DMS153 treated with DMSO at 0.1 percent for 48 hours (cell line): ENCODE results near the gene EEF2KMT.
A peak's percentile ranks its signal among the peaks of the same experiment; 100 is the strongest.
"Not testable (repeated sequence)": the region's sequence is repeated elsewhere in the genome, so short reads cannot be mapped to it uniquely, and the experiment has no call there.

Experiments used
- DNase-seq: peaks from one replicate; lab custom pipeline; 2025; ENCODE audit not compliant: unreplicated experiment; lab: John Stamatoyannopoulos, UW

The EEF2KMT gene, protein sequence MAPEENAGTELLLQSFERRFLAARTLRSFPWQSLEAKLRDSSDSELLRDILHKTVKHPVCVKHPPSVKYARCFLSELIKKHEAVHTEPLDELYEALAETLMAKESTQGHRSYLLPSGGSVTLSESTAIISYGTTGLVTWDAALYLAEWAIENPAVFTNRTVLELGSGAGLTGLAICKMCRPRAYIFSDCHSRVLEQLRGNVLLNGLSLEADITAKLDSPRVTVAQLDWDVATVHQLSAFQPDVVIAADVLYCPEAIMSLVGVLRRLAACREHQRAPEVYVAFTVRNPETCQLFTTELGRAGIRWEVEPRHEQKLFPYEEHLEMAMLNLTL

DNA sequence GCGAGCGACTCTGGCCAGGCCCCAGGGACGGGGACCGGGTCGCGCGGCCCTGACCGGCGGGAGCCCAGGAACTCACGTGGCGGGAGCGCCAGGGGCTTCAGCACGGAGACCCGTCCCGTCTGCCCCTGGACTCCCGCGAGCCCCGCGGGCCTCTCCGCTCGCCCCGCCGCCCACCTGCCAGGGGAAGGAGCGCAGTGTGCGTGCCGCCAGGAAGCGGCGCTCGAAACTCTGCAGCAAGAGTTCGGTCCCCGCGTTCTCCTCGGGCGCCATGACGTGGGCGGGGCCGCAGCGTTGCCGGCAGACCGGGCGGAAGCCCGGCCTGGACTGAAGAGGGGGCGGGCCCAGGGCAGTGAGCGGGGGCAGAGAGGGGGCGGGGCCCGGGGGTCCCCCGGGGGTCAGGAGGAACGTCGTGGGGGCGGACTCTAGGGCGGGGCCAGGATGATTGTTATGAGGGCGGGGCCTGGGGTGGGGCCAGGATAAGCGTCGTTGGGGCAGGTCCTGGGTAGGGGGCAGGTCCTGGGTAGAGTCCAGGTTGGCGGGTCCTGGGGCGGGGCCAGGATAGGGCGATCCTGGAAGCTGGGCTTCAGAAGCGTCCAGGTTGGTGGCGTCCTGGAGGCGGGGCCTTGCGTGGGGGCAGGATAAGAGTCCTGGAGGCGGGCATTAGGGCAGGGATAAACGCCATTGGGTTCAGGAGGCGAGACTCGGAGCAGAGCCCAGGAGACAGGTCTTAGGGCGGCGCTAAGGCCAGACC, at the start of gene EEF2KMT:
TSS of gene EEF2KMT (minus strand) at position 326 of the 751 bp plus-strand sequence. CDS start at position 270, 56 bp downstream.
- DNase-seq, result peak; percentile 96

DNA sequence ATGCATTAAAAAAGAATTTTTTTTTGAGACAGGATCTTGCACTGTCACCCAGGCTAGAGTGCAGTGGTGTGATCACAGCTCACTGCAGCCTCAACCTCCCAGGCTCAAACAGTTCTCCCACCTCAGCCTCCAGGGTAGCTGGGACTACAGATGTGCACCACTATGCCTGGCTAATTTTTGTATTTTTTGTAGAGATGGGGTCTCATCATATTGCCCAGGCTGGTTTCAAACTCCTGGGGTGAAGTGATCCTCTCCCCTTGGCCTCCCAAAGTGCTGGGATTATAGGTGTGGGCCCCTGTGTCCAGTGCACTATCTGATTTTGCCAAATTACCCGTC, 47.0 kb upstream of the EEF2KMT start:
- DNase-seq, result not testable (repeated sequence)

DNA sequence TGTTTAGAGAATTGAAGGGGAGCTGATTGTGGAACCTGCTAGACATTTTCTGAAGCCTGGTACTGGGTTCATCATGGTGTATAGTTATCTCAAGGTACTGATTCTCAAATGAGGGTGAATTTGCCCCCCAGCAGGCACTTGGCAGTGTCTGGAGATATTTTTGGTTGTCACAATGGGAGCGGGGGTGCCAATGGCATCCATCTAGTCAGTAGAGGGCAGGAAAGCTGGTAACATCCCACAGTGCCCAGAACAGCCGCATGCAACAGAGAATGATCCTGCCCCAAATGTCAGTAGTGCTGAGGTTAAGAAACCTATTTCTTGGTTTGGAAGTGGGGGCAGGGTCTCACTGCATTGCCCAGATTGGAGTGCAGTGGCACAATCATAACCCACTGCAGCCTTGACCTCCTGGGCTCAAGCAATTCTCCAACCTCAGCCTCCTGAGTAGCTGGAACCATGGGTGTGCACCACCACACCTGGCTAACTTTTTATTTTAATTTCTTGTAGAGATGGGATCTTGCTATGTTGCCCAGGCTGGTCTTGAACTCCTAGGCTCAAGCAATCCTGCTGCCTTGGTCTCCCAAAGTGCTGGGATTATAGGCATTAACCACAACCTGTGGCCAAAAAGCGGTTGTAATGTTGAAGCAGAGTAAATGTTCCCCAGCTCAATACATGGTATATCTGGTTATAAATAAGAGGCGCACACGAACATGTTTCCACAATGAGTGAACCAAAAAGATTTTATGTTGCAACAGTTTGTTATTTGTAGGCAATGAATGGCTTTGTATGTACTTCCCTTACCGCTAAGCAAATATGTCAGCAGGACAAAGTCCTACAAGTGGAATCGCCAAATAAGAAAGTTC, 46.4 kb upstream of the EEF2KMT start:
- DNase-seq, result no peak

DNA sequence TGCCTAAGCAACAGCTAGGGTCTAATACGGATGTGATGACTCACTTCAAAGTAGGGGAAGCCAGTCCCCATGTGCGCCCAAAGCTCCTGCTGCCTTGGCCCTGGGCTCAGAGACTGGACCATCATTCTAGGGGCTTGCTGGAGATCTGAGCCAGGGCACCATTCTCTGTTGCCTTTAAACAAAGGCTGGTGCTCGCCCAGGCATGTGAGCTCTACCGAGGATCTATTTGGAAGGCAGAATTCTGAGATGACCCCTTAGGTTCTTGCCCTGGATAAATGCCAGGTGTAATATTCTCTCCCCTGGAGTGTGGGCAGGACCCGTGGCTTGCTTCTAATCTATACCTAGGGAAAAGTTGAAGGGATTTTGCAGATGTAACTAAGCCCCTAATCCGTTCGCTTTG, 42.6 kb upstream of the EEF2KMT start:
- not testable (repeated sequence) for DNase-seq

DNA sequence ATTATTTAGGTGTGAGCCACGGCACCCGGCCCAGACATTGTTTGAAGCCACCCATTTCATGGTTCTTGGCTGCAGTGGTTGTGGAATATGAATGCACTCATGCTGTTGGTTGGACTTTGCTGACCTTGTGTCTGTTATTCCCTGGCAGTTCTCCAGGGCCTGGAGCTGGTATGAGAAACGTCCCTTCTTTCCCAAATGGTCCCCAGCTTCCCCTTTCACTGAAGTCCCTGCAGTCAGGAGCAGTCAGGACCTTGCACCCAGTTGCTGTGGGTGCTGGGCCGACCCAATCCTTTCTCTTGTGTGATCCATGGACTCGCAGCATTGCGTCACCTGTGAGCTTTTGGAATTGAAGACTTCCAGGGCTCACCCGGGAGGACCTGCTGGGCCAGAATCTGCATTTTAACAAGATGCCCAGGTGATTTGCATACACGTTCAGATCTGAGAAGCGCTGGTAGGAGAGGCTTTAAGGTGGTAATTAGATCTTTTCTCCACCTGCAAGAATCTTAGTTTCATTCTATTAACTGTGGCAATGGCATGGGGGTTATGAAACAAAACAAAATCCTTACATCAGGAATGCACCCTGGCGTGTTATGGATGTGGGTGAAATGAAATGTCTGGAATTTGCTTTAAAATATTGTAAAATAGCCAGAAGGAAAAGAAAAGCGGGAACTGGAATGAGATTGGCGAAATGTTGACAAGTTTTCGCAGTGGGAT, 37.3 kb upstream of the EEF2KMT start:
- not testable (repeated sequence) for DNase-seq

DNA sequence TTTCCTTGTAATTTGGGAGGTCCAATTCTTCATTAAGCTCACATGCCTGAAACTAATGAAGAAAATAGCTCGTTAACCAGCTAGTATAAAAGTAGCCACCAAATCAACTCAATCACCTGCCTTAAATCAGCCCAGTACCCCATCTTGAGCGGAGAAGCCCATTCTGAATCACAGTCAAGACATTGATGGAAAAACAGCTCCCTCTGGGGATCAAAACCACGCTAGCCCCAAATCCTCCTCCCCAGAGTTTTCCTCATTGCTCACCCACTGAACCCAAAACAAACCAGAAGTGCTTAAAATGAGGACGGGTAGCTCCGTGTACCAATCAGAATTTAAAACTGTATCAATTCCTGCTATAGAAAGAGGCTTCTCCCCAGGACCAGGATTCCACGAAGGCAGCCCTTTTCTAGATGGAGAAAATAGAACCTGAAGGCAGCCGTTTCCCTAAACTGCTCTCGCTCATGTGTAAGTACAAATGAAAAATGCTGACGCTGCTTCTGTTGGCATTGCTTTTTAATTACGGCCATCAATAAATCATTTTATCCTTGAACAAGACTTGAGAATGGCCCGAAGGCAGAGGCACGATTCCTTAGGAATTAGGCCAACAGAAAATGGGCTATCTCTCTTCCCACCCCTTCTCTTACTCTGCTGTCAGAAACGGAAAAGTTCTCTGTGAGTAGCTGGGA, 35.5 kb upstream of the EEF2KMT start:
- DNase-seq, result not testable (repeated sequence)

DNA sequence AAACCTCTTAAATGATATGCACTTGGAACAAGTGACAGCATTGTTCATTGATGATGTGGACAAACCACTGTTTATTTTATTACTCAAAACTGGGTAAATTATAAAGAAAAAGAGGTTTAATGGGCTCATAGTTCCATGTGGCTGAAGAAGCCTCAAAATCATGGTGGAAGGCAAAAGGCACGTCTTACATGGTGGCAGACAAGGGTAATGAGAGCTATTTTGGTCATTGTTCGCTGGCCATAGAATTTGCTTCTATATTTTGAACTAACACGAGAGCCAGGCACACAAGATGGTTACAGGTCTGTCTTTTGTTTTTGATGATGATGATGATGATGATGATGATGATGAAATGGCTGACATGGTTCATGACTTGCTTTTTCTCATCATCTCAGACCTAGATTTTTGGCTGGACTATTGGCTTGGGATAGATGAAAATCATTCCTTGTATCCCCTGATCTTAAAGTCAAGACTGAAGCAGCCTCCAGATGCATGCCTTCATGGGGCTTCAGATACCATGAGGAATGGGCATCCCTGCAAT, 33.9 kb upstream of the EEF2KMT start:
- DNase-seq, result not testable (repeated sequence)

DNA sequence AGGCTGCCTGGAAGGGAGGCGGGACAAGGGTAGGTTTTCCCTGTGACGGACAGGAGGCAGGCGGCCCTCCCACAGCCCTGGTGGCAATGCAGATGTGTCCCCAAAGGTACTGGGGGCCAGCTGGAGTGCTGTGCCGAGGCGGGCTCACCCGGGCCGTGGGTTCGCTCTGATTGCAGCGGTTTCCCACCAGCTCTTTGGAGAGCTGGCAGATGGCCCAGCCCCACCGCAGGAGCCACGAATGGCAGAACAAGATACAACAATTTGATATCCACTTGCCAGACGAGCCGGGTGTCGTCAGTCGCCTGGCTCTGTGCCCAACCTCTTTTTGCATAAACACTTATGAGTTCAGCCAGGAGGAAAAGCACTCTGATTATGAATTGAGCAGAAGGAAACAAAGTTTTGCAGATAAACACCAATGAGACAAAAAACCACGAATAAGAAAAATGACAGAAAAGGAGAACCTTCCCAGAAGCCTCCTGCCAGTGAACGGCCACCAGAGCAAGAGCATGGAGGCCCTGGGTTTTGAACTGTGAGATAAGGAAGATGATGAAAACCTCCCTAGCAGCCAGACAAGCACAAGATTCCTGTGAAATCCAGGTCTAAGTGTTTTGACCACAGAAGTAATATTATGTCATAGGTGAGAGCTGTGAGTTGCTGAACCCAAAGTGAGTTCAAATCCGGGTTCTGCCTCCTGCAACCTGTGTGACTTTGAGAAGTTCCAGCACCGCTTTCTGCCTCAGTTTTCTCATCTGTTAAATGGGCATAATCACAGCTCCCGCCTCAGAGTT, 19.9 kb upstream of the EEF2KMT start:
- peak; percentile 66 for DNase-seq

DNA sequence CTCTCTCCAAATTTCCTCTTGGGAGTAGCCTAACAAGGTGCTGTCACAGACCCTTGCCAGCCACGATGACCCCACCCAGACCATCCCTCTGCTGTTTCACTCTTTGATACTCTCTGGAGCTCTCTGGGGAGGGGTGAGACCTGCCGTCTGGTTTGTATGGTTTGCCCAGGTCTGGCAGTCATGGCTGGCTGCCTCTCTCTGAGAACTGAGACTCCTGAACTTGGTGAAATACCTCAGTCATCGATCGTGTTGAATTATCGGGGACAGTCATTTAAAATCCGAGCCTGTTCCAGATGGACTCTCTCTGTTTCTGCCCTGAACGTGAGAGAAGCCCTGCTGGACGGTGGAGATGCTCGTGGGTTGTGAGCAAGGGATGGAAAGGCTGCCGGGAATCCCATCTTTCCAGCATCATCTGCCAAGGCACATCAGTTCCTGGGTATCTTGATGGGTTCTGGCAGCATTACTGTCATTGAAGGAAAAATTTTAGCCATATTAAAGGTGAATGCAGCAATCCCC, 19.2 kb upstream of the EEF2KMT start:
- not testable (repeated sequence) for DNase-seq

DNA sequence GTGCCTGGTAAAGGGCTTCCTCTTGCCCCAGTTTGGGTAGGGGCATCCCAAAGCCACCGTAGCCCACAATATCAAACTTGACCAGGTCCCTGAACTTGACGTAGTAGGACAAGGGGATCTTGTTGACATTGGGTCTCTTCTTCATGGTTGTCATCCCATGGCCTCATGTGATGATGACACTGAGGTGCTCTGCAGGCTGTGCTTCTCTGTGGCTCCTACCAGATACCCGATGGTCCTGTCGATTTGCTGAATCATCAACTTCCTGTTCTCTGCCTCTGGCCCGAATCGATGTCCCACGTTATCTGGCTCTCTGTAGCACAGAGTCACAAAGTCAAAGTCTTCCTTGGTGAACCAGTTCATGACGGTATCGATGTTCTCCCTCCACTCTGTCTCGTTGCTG, 13.3 kb upstream of the EEF2KMT start:
- DNase-seq, result not testable (repeated sequence)

DNA sequence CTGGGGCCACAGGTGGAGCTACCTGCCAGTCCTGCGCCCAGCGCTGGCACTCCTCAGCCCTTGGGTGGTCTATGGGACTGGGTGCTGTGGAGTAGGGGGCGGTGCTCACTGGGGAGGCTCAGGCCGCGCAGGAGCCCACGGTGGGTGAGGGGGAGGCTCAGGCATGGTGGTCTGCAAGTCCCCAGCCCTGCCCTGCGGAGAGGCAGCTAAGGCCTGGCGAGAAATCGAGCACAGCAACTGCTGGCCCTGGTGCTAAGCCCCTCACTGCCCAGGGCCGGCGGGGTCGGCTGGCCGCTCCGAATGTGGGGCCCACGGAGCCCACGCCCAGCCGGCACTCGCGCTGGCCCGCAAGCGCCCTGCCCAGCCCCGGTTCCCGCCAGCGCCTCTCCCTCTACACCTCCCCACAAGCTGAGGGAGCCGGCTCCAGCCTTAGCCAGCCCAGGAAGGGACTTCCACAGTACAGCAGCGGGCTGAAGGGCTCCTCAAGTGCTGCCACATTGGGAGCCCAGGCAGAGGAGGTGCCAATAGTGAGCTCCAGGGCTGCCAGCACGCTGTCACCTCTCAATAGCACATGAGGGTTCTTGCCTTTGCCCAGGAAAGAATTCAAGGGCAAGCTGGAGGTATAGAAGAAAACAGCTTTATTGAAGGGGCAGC, 11.0 kb upstream of the EEF2KMT start:
- no peak for DNase-seq

DNA sequence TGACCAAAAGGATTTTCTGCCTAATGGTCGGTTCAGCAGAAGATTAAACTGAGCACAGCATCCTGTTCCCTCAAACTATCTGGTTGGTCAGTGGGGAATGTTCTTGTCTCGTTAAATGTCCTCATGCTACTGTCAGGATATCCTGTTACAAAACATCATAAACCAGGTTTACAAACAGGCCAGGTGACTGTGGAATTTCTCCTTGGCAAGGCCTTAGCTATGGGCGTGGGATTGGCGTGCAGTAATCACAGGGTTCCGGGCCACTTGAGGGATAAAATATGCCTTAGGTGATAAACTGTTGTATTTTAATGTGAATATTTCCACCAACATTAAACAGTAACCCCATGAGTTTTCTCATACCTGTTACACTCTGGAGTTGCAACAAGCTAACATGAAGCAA, 7.4 kb upstream of the EEF2KMT start:
- DNase-seq, result not testable (repeated sequence)

DNA sequence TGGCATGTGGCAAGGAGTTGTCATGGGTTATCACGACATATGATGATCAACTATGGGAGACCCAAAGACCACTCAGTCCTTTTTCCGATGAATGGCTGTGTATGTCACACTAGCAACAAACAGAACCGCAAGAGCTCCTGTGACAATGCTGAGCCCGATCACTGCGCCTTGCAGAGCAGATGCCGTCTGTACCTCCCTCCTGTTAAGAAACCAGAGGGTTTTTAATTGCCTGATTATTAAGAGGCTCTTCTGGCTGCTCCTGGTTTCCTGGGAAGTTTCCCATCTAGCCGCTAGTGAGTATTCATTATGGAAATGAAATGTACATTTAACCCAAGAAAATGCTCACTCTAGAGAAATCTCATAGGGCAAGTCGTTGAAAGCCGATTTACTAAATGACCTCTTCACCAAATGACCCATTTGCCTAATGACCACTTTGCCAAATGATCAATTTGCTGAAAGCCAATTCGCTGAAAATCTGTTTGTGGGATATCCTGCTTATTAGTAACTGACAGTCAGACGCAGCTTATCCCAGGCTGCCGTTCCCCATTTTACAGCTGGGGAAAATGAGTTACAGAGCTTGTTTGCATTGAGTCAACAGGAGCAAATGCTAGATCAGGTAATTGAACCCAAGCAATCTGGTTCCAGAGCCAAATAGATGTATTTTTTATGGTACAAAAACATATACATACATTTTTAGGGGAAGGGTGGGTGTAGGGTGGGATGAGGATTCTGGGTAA, 5.9 kb upstream of the EEF2KMT start:
- not testable (repeated sequence) for DNase-seq

DNA sequence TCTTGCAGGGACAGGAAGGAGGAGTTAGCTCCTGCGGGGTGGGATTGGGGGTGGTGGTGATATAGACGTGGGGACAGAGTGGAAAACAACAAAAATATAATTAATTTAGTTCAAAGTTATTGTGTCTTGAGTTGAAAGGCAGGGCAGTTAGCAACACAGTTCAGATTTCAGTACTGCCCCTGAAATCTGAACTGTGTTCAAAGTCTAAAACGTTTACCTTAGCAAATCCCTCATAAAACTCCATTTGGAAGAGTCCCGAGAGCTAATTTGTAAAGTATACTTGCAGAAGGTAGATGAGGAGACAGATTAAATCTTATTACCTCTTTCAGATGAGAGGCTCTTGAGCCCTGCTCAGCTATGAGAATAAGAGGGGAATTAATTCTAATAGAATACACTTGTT, 1.6 kb upstream of the EEF2KMT start:
- DNase-seq, result not testable (repeated sequence)

DNA sequence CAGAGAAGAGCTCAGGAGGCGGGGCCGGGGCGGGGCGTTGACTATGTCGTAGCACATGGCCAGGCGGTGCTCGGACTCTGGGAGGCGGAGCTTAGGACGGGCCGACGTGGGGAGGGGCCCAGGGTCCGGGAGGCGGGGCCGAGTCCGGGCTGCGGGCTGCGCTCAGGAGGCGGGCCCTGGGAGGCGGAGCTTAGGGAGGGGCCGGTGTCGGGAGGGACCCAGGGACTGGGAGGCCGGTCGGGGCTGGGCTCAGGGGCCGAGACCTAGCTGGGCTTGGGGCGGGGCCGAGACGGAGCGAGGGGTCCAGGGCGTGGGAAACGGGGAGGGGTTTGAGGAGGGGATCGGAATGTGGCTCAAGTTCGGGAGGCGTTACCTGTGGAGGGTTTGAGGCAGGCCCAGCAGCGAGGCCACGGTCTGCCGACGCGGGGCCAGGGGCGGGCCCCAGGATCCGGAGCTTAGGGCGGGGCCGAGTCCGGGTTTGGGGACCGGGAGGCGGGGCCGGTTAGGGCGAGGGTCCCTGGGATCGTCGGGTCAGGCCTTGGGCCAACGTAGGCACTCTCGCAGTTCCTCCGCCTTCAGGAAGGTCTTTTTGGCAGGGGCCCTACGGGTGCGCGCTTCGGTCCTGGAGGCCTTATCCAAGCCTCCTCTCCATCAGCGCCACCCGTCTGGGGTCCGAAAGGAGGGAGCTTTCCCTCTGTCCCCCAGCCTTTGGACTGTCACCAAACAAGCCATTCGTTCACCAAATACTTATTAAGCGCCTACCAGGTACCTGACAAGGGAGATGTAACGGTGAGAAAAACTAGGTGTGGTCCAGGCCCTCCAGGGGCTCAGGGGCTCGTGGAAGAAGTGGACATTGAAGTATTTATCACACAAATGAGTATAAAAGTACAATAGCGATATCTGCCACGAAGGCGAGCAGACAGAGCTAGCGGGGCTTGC, 895 bp upstream of the EEF2KMT start:
- not testable (repeated sequence) for DNase-seq

DNA sequence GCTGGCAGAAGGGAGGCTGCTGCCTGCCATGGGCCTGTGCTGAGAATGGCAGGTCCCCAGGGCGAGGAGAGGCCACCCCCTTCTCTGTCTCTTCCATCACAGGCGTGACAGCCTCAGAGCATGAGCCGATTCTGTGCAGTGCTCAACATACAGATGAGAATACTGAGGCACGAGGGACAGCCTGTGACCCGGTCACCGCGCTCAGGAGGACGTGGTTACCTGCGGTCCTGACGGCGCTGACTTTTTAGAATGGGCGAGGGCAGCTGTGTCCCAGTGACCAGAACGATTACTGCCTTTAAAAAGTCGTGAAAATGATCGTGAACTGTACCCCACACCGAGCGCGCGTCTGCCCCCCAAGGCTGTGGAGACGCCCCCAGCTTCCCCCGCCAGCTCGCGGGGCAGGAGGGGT, 530 bp downstream of the EEF2KMT start:
- DNase-seq, result not testable (repeated sequence)
